Activated T-helper 9 cell treated with anti-CD3 and anti-CD28 coated beads, Interleukin-2, amount 50 U/mL, for 16 hours (primary cell): Measurements from ENCODE around the gene SIGLEC7.
A peak's percentile ranks its signal among the peaks of the same experiment; 100 is the strongest.

Experiments used
- DNase-seq: peaks from one replicate; pipeline ENCODE4 v3.0.0-alpha.2; 2020; ENCODE audit warnings: low read depth

The SIGLEC7 gene

GRCh38 chr19:51169283-51169918, 27.3 kb downstream of the SIGLEC7 start:
- DNase-seq: peak; percentile 40

DNA sequence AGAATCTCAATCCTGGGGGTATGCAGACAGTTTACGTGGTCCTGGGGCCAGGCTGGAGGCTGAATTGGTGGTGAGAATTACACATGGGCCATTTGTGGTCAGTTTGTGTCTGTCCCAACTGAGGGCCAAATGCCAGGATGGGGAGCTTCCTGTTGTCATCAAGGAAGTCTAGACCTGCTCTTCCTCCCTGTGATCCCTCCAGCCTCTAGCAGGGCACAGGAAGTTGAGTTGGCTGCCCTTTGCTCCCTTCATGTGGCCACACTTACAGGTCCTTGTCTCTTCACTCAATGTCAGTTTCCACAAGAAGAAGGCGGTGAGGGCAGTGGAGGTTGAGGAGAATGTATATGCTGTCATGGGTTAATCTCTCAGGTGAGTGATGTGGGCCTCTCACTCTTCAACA, 30.1 kb downstream of the SIGLEC7 start:
- DNase-seq: no peak

DNA sequence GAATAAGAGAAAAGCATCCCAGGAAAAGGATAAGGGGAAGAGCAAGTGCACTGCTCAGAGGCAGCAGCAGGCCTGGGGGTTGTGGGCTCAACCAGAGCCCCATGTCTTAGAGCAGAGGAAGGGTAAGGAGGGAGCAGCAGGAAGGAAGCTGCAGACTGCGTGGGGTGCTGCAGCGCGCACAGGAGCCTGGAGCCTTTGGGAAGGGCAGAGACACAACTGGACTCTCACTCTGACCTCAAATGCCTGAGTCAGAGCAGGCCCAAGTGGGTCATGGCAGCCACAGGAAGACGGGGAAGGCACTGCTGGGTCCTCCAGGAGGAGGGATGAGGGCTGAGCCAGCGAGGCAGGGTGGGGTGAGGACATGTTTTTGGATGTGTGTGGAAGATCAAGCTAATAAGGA, 31.6 kb downstream of the SIGLEC7 start:
- DNase-seq: no peak

DNA sequence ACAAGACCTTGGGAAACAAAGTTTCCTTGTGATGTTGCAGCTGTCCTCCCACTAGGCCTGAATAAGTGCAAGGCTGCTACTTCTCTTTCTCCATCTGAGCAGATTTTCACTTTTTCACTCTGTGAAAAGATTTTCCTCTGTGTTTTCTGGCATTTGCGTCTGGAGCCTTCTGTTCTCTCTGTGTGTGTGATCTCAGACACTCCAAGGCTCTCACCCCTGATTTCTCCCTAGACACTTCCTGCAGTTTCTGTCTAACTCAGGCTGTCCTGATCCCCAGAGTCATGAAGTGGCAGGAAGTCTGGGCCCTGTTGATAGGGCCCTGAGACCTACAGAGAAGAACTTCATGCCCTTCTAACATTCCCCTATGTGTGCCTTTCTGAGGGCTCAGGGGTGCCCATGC, 37.2 kb downstream of the SIGLEC7 start:
- no peak for DNase-seq

GRCh38 chr19:51181377-51181912, 39.3 kb downstream of the SIGLEC7 start:
- DNase-seq: no peak

GRCh38 chr19:51181913-51182419, 39.9 kb downstream of the SIGLEC7 start:
- DNase-seq: no peak

DNA sequence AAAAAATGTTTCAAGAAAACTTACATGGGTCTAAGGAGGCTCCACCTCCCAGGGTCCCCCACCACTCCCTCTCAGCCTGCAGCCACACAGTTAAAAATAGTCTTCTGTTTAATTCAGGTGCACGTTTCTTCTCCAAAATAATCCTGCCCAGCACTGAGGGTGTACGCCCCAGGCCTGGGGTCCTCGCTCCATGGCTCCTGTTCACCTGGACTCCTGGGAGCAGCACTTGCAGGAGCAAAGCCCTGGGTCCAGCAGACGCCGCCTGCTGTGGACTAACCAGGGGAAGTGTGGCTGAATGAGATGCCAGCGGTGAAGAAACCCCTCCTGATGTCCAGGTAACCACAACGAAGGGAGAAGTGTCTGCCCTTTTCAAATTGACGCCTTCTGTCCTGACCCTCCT, 41.5 kb downstream of the SIGLEC7 start:
- no peak for DNase-seq

- DNase-seq: no peak
These were observed 43.2 kb downstream of the SIGLEC7 start for GRCh38 chr19:51185069-51185867.

DNA sequence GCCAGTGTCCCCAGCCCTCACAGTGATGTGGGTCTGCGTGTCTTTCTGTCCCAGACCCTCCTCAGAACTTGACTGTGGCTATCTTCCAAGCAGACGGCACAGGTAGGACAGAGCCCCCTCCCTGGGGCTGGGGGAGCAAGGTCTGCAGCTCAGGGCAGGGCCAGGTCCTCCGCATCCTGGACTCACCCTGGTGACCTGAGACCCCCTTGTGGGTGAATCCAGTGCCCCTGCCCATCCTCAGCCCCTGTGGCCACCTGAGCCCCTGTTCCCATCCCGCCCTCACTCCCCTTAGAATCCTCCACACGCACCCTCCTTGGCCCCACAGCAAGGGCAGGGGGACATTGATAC, 43.7 kb downstream of the SIGLEC7 start:
- DNase-seq: no peak

- DNase-seq: no peak
These were observed 44.2 kb downstream of the SIGLEC7 start for GRCh38 chr19:51186323-51186722.

GRCh38 chr19:51187395-51188226, 45.5 kb downstream of the SIGLEC7 start:
- no peak for DNase-seq

DNA sequence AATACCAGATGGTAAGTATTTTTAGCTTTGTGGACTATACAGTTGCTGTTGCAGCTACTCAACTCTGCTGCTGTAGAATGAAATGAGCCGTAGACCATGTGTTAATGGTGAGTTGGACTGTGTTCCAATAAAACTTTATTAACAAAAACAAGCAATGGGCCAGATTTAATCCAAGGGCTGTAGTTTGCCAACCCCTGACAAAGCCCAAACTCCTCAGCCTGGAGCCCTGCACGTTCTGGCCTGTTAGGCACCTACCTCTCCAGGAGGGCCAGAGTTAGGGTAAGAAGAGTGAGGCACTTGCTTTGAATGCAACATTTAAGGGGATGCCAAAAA, 46.1 kb downstream of the SIGLEC7 start:
- DNase-seq: no peak

- DNase-seq: no peak
These were observed 50.6 kb downstream of the SIGLEC7 start for GRCh38 chr19:51192689-51193088.

- no peak for DNase-seq
These were observed 52.6 kb downstream of the SIGLEC7 start for GRCh38 chr19:51194527-51195315.

DNA sequence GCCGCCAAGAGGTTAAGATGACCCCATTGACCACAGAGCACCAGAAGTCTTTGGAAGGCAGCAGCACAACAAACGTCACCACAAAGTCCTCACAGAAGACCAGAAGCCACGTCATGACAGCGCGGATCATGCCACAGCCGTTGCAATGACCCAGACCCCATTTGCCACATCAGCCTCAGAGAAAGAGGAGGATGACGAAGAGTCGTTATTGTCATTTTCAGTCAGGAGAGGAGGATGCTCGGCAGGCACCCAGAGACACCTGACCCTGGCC, 53.1 kb downstream of the SIGLEC7 start:
- no peak for DNase-seq

- DNase-seq: no peak
These were observed 53.5 kb downstream of the SIGLEC7 start for GRCh38 chr19:51195616-51196015.

DNA sequence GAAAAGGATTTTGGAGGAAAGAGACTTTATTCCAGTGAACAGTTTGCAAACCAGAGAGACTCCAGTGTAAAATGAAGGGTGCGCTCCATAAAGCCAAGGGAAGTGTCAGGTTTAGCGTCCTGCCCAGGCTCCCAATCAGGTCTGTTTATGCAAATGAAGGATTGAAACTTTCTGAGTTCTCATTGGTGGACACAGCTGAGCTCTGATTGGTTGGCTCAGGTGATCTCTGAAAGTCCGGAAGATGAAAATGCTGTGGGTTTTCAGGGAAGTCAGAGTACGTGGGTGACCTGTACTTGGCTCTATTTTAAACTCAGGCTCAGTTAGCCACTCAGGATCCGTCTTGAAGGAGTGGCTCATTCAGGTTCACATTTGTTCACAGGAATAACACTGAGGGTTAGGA, 54.1 kb downstream of the SIGLEC7 start:
- DNase-seq: no peak

DNA sequence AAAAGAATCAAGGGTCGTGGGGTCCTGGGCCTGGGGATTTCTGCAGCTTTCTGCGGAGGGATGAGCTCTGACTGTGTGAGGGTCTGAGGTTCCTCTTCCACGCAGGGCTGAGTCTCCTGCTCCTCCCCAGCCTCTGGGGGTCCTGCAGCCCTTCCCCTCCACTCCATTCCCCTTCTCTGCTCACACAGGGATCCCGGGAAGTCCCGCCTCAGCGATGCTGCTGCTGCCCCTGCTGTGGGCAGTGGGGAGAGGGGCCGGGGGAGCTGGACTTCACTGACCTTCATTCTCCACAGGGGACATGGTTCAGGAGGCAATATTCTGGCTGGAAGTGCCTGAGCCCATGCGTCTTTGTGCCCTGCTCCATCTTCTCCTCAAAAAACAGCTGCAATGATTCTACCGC, 56.5 kb downstream of the SIGLEC7 start:
- no peak for DNase-seq

DNA sequence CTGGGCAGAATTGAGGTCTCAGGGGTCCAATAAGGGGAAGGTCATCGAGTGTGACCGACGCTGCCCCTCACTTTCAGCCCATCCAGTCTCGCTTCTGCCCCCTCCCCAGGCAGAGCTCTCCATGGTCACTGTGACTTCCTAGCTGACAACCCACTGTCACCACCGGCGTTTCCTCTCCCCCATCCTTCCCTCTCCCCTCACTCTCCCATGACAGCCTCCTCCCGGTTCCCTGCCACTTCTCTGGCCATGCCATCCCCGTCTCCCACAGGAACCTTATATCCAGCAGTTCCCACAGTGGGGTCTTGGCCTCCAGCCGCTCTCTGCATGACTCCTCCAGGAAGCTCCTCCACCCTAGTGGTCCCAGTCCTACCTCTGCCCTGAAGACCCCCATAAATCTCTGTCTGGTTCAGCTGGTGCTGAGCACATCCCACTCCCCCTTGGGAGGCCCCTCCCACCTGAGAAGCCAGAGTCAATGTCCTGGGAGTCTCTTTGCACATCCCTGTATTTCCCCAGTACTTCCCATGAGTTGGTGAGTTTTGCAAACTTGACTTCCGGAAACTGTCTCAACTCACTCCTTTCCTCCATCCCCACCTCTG, 58.1 kb downstream of the SIGLEC7 start:
- DNase-seq: no peak

DNA sequence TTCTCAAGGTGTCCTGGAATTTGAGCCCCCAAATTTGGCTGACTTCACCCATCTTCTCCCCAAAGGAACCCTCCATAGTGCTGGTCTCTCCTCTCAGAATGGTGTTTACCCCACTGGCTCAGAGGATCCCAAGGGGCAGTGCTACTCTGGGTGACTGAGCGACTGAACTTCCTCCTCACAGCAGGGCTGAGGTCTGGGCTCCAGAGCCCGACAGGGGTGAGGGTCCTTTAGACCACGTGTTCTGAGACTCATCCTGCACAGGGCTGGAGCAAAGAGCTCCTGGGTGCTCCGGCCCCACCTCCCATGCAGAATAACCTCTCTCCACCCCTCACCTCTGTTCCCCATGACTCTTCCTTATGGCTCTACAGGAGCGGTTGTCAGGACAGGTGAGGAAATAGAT, 59.6 kb downstream of the SIGLEC7 start:
- no peak for DNase-seq
